ENCODE results near the gene CD109. TPM values are rescaled to one million over a fixed set of nuclear protein-coding genes. Genes with fewer than 3 reads are reported as not detected.
A peak's percentile ranks its signal among the peaks of the same experiment; 100 is the strongest.

CD109 gene
- total RNA-seq, 1 experiment from 2014 or later: 46.1 TPM

DNA sequence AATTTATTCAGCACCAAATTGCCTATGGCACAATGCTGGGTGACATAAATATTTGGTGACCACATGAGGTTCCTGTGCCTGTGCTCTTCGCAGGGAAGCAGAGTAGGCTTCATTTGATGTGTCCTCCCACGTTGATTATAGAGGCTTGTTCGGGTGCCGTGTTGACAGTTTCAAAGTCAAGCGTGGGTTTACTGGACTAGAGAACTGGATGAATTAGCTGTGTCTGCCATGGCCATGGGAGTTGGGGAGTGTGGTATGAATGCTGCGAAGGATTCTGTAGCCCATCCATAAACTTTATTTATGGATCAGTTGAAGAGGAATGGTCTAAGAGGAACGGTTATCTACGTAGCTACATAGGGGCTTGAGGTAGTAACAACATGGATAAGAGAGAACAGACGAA is 11.0 kb downstream of the CD109 start:
- DNase-seq (ENCODE audit: low read depth, low spot score) (no peak), ATAC-seq (no peak)
- Histone ChIP-seq H3K4me3 (ENCODE audit: low read depth in 2 of 2, low read length in 2 of 2) (no peak overlapping the region), H3K9me3 (ENCODE audit: control insufficient read depth, insufficient read depth, low read depth, low read length) (no peaks in the 10 kb centered on the region), H3K36me3 (ENCODE audit: control insufficient read depth, insufficient read depth, low read length) (no peaks in the 10 kb centered on the region), H3K4me1 (ENCODE audit: control insufficient read depth, insufficient read depth, low read length) (peaks cover 22% of the 10 kb centered on the region), H3K27ac (ENCODE audit: low read length) (no peak overlapping the region), H3K27me3 (ENCODE audit: control insufficient read depth, insufficient read depth, low read length) (no peaks in the 10 kb centered on the region)
- in situ Hi-C loops (cut with HindIII; ENCODE audit: low pct_unique_long_range_greater_than_20kb, low sequenced_read_pairs): no loop called here
- ChIA-PET CTCF (no interaction called here), POLR2A (no interaction called here)
- no TSS peak for BruUV-seq (replicated peaks)
- intact Hi-C loops (cut with micrococcal nuclease; ENCODE audit: unreplicated experiment): no loop called here
- TF ChIP-seq, protein P1, sequence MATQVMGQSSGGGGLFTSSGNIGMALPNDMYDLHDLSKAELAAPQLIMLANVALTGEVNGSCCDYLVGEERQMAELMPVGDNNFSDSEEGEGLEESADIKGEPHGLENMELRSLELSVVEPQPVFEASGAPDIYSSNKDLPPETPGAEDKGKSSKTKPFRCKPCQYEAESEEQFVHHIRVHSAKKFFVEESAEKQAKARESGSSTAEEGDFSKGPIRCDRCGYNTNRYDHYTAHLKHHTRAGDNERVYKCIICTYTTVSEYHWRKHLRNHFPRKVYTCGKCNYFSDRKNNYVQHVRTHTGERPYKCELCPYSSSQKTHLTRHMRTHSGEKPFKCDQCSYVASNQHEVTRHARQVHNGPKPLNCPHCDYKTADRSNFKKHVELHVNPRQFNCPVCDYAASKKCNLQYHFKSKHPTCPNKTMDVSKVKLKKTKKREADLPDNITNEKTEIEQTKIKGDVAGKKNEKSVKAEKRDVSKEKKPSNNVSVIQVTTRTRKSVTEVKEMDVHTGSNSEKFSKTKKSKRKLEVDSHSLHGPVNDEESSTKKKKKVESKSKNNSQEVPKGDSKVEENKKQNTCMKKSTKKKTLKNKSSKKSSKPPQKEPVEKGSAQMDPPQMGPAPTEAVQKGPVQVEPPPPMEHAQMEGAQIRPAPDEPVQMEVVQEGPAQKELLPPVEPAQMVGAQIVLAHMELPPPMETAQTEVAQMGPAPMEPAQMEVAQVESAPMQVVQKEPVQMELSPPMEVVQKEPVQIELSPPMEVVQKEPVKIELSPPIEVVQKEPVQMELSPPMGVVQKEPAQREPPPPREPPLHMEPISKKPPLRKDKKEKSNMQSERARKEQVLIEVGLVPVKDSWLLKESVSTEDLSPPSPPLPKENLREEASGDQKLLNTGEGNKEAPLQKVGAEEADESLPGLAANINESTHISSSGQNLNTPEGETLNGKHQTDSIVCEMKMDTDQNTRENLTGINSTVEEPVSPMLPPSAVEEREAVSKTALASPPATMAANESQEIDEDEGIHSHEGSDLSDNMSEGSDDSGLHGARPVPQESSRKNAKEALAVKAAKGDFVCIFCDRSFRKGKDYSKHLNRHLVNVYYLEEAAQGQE (IDR thresholded peaks at IDR 0.05; ENCODE audit: insufficient read depth in 1 of 2, low read depth in 2 of 2, low read length in 1 of 2): no peak
- TF ChIP-seq SIN3A (IDR thresholded peaks at IDR 0.05; ENCODE audit: borderline replicate concordance, insufficient read depth, low read depth, low read length): no peak
- TF ChIP-seq POLR2AphosphoS5 (IDR thresholded peaks at IDR 0.05; ENCODE audit: low read depth, low read length): no peak
- TF ChIP-seq TCF7L2 (IDR thresholded peaks at IDR 0.05; ENCODE audit: low read depth, low read length): no peak
- TF ChIP-seq, protein P2, sequence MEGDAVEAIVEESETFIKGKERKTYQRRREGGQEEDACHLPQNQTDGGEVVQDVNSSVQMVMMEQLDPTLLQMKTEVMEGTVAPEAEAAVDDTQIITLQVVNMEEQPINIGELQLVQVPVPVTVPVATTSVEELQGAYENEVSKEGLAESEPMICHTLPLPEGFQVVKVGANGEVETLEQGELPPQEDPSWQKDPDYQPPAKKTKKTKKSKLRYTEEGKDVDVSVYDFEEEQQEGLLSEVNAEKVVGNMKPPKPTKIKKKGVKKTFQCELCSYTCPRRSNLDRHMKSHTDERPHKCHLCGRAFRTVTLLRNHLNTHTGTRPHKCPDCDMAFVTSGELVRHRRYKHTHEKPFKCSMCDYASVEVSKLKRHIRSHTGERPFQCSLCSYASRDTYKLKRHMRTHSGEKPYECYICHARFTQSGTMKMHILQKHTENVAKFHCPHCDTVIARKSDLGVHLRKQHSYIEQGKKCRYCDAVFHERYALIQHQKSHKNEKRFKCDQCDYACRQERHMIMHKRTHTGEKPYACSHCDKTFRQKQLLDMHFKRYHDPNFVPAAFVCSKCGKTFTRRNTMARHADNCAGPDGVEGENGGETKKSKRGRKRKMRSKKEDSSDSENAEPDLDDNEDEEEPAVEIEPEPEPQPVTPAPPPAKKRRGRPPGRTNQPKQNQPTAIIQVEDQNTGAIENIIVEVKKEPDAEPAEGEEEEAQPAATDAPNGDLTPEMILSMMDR (IDR thresholded peaks at IDR 0.05): no peak

DNA sequence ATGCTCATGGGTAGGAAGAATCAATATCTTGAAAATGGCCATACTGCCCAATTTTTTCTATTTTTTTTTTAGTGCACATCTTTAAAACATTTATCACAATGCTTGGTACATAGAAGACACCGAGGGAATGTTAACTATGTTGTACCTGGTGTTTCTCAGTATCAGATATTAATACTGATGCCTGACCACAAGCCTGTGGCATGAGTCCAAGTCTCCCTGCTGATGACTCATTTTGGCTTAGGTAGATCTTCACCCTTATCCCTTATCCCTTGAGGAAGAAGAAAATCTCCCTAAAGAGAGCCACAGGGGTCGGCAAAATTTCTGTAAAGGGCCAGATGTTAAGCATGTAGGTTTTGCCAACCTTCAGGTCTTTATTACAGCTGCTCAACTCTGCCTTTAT is 14.5 kb downstream of the CD109 start:
- no peaks in the 10 kb centered on the region for H3K9me3 ChIP-seq (ENCODE audit: control insufficient read depth, insufficient read depth, low read depth, low read length)
- no TSS peak for BruUV-seq (replicated peaks)
- TF ChIP-seq, protein P2 (IDR thresholded peaks at IDR 0.05): no peak
- TF ChIP-seq POLR2AphosphoS5 (IDR thresholded peaks at IDR 0.05; ENCODE audit: low read depth, low read length): no peak
- TF ChIP-seq SIN3A (IDR thresholded peaks at IDR 0.05; ENCODE audit: borderline replicate concordance, insufficient read depth, low read depth, low read length): no peak
- TF ChIP-seq, protein P1 (IDR thresholded peaks at IDR 0.05; ENCODE audit: insufficient read depth in 1 of 2, low read depth in 2 of 2, low read length in 1 of 2): no peak
- no peak for TF ChIP-seq TCF7L2 (IDR thresholded peaks at IDR 0.05; ENCODE audit: low read depth, low read length)
- intact Hi-C loops (cut with micrococcal nuclease; ENCODE audit: unreplicated experiment) (no loop called here), in situ Hi-C loops (cut with HindIII; ENCODE audit: low pct_unique_long_range_greater_than_20kb, low sequenced_read_pairs) (no loop called here)
- ChIA-PET POLR2A (no interaction called here), CTCF (no interaction called here)
- H3K27me3 ChIP-seq (ENCODE audit: control insufficient read depth, insufficient read depth, low read length): no peaks in the 10 kb centered on the region
- peaks cover 30% of the 10 kb centered on the region for H3K4me1 ChIP-seq (ENCODE audit: control insufficient read depth, insufficient read depth, low read length)
- DNase-seq (ENCODE audit: low read depth, low spot score) (no peak), ATAC-seq (0 out of 2 replicates have a peak, but pooled peaks have one; percentile 46)
- H3K4me3 ChIP-seq (ENCODE audit: low read depth in 2 of 2, low read length in 2 of 2): no peak overlapping the region
- peak overlapping the region; percentile 65 for H3K27ac ChIP-seq (ENCODE audit: low read length)
- no peaks in the 10 kb centered on the region for H3K36me3 ChIP-seq (ENCODE audit: control insufficient read depth, insufficient read depth, low read length)

Data from Panc1 (cell line).